Vagina (tissue), 2 donors: ENCODE data around the gene ROR2. TPM values are rescaled to one million over a fixed set of nuclear protein-coding genes. Genes with fewer than 3 reads are reported as not detected.

Experiments
- DNase-seq, 2 donors: peaks; one replicate each; pipeline ENCODE4 v3.0.0-alpha.2; 2017; ENCODE audit errors: extremely low spot score in 2 of 2
- H3K27ac ChIP-seq: fragments of 200-600 bp; sonication (generic); one replicate; pipeline ENCODE4 v1.5.1; 2019
- H3K27me3 ChIP-seq: fragments of 200-600 bp; sonication (generic); one replicate; pipeline ENCODE4 v1.5.1; 2019
- H3K36me3 ChIP-seq, 2 donors: fragments of 200-600 bp; sonication (generic); one replicate each; pipeline ENCODE4 v1.5.1; 2017 to 2019
- H3K4me1 ChIP-seq: fragments of 200-600 bp; sonication (generic); one replicate; pipeline ENCODE4 v1.5.1; 2019
- H3K4me3 ChIP-seq, 2 donors: fragments of 200-600 bp; sonication (generic); 1 replicate in 1 of 2; 2 replicates in 1 of 2; pipeline ENCODE4 v1.5.1; 2016 to 2019
- H3K9me3 ChIP-seq: fragments of 200-600 bp; sonication (generic); one replicate; pipeline ENCODE4 v1.5.1; 2019
- POLR2A ChIP-seq, 2 donors: fragments of 450-650 bp; IDR thresholded peaks; one replicate each; pipeline ENCODE4 v1.6.1; 2017; ENCODE audit warnings: antibody characterized with exemption in 2 of 2, mild to moderate bottlenecking in 2 of 2, moderate library complexity in 2 of 2
- POLR2AphosphoS5 ChIP-seq, 2 donors: sonication (generic); formaldehyde crosslinking; IDR thresholded peaks; one replicate each; pipeline ENCODE4 v1.9.0; 2017; ENCODE audit warnings: antibody characterized with exemption in 2 of 2, mild to moderate bottlenecking in 2 of 2, low read depth in 1 of 2; ENCODE audit not compliant: insufficient read depth in 1 of 2
- intact Hi-C: fragments of 100-400 bp; cut with DNase I; formaldehyde crosslinking; loops from one replicate; pipeline ENCODE4 v1.15.1; 2023
- total RNA-seq: library from RNA; depleted of rRNA; stranded (reverse); fragments of >200 nt; gene quantifications from one replicate; pipeline ENCODE4 v1.2.3, GENCODE V29; 2016
- TF ChIP-seq, protein P1 (sequence below), 3 experiments: fragments of 450-650 bp in 2 of 3; fragments of 200-600 bp in 1 of 3; sonication (generic) in 1 of 3; IDR thresholded peaks; one replicate each; pipeline ENCODE4 v1.5.1; 2017 to 2019; ENCODE audit warnings: antibody characterized with exemption in 3 of 3, mild to moderate bottlenecking in 2 of 3, moderate library complexity in 2 of 3

Gene ROR2
- total RNA-seq, 1 donor from 2014 or later, result 22.3 TPM

DNA sequence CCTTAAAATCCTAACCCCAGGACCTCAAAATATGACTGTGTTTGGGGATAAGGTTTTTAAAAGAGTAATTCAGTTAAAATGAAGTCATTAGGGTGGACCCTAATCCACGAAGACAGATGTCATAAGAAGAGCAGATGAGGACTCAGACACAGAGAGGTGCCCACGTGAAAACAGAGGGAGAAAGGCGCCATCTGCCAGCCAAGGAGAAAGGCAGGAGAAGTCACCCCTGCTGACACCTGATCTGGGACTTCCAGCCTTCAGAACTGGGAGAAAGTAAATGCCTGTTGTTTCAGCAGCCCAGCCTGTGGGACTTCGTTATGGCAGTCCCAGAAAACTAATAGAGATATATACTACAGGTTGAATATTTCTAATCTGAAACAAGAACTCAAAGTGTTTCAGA is 67.4 kb downstream of the ROR2 start:
- H3K36me3 ChIP-seq, result no peaks in the 10 kb centered on the region
- H3K27ac ChIP-seq, result no peak overlapping the region
- no peaks in the 10 kb centered on the region for H3K27me3 ChIP-seq
- no peak overlapping the region for H3K4me3 ChIP-seq
- TF ChIP-seq POLR2A (IDR thresholded peaks at IDR 0.05), result no peak
- TF ChIP-seq POLR2AphosphoS5 (IDR thresholded peaks at IDR 0.05; ENCODE audit: insufficient read depth in 1 of 2, low read depth in 1 of 2), result no peak
- TF ChIP-seq, protein P1, sequence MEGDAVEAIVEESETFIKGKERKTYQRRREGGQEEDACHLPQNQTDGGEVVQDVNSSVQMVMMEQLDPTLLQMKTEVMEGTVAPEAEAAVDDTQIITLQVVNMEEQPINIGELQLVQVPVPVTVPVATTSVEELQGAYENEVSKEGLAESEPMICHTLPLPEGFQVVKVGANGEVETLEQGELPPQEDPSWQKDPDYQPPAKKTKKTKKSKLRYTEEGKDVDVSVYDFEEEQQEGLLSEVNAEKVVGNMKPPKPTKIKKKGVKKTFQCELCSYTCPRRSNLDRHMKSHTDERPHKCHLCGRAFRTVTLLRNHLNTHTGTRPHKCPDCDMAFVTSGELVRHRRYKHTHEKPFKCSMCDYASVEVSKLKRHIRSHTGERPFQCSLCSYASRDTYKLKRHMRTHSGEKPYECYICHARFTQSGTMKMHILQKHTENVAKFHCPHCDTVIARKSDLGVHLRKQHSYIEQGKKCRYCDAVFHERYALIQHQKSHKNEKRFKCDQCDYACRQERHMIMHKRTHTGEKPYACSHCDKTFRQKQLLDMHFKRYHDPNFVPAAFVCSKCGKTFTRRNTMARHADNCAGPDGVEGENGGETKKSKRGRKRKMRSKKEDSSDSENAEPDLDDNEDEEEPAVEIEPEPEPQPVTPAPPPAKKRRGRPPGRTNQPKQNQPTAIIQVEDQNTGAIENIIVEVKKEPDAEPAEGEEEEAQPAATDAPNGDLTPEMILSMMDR (IDR thresholded peaks at IDR 0.05), result no peak
- DNase-seq, result no peak
- no peaks in the 10 kb centered on the region for H3K9me3 ChIP-seq
- intact Hi-C loops, result no loop called here
- H3K4me1 ChIP-seq, result peaks cover 22% of the 10 kb centered on the region

DNA sequence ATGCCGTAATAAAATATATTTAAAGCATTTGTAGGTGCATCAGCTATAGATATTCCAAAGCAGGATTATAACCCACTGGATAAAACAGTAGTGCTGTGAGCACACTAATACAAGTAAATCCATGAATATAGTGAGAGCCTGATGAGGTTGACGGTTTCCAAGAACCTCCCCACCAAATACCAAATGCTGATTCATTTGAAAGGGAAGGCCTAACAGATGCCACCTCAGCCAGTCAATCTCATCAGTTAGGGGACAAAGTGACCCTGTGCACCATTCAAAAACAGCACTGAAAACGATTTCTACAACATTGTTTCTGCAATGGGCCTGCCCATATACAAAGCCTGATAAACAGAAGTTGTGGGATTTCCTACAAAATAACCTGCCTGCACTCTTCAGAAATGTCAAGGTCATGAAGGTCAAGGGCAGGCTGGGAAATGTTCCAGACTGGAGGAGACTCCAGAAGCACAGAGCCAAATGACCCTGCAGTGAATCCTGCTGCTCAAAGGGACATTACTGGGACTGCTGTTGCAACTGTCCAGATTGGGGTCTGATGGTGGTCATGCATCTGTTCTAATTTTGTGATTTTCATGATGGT is 69.6 kb downstream of the ROR2 start:
- no peaks in the 10 kb centered on the region for H3K36me3 ChIP-seq
- DNase-seq, result no peak
- H3K4me3 ChIP-seq, result no peak overlapping the region
- intact Hi-C loops, result no loop called here
- peaks cover 1% of the 10 kb centered on the region for H3K4me1 ChIP-seq
- no peak overlapping the region for H3K27ac ChIP-seq
- H3K27me3 ChIP-seq, result no peaks in the 10 kb centered on the region
- TF ChIP-seq POLR2AphosphoS5 (IDR thresholded peaks at IDR 0.05; ENCODE audit: insufficient read depth in 1 of 2, low read depth in 1 of 2) (no peak), POLR2A (IDR thresholded peaks at IDR 0.05) (no peak)
- TF ChIP-seq, protein P1 (IDR thresholded peaks at IDR 0.05), result no peak
- no peaks in the 10 kb centered on the region for H3K9me3 ChIP-seq

DNA sequence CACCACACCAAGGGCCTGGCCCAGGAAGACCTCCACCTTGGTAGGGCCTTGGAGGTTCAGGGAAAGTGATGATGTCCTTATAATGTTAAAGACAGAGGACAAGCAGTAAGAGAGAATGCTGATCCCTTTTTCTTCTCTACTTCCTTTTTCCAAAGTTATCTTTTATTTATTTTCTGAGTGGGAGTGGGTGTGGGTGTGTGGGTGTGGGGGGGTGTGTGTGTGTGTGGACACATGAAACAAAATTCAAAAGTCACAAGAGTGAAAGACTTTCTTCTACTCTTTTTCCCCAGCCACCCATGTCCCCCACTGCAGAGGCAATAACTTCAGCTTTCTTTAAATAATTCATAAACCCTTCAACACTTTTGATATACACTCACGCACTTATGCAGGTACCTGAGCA is 70.8 kb downstream of the ROR2 start:
- Histone ChIP-seq H3K4me3 (no peak overlapping the region), H3K9me3 (no peaks in the 10 kb centered on the region), H3K4me1 (no peaks in the 10 kb centered on the region), H3K27ac (no peak overlapping the region), H3K27me3 (no peaks in the 10 kb centered on the region), H3K36me3 (no peaks in the 10 kb centered on the region)
- no peak for DNase-seq
- intact Hi-C loops, result no loop called here
- TF ChIP-seq POLR2A (IDR thresholded peaks at IDR 0.05) (no peak), POLR2AphosphoS5 (IDR thresholded peaks at IDR 0.05; ENCODE audit: insufficient read depth in 1 of 2, low read depth in 1 of 2) (no peak)
- TF ChIP-seq, protein P1 (IDR thresholded peaks at IDR 0.05), result no peak

DNA sequence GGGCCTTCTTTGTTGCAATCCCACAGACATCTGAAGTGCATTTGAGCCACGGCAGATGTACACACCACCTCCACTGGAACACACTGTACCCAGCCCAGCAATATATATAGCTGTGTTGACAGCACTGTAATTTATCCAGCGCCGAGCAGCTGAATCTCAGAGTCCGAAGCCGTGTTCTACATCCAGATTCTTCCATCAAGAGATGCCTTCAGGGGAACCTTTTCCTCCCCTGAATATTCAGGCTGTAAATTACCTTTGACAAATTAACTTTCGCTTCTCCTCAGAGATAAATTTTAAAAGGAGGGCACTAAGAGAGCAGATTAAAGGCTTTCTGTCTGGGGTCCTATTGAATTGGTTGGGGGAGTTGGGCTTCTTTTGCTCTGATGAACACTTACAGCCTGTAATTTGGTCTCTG is 76.4 kb downstream of the ROR2 start:
- no peak overlapping the region for H3K4me3 ChIP-seq
- TF ChIP-seq, protein P1 (IDR thresholded peaks at IDR 0.05), result no peak
- TF ChIP-seq POLR2A (IDR thresholded peaks at IDR 0.05), result no peak
- peak in 1 of 2 donors; percentile 35 for TF ChIP-seq POLR2AphosphoS5 (IDR thresholded peaks at IDR 0.05; ENCODE audit: insufficient read depth in 1 of 2, low read depth in 1 of 2)
- intact Hi-C loops, result no loop called here
- no peaks in the 10 kb centered on the region for H3K36me3 ChIP-seq
- H3K9me3 ChIP-seq, result no peaks in the 10 kb centered on the region
- peak overlapping the region; percentile 68 for H3K27ac ChIP-seq
- DNase-seq, result no peak
- H3K27me3 ChIP-seq, result no peaks in the 10 kb centered on the region
- no peaks in the 10 kb centered on the region for H3K4me1 ChIP-seq

DNA sequence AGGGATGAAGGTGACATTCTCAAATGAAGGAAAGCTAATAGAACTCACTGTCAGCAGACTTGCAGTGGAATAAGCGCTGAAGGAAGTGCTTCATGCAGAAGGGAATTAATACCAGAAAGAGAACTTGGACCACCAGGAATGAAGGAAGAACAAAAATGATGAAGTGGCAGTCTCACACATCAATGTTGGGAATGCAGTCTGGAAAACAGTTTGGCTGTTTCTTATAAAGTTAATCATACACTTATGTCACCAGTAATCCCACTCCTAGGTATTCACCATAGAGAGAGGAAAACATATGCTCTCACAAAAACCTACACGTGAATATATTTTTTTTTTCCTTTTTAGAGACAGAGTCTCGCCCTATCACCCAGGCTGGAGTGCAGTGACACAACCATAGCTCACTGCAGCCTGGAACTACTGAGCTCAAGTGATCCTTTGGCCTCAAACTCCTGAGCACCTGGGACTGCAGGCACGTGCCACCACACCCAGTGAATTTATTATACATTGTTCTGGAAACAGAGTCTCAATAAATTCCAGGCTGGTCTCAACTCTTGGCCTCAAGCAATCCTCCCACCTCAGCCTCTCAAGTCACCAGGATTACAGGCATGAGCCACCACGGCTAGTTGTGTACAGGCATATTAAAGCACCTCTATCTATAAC is 81.2 kb downstream of the ROR2 start:
- intact Hi-C loops, result no loop called here
- no peak overlapping the region for H3K27ac ChIP-seq
- H3K4me1 ChIP-seq, result peaks cover 9% of the 10 kb centered on the region

More for the DNA sequence above, 81.2 kb downstream of the ROR2 start:
- no peak for DNase-seq
- Histone ChIP-seq H3K36me3 (no peaks in the 10 kb centered on the region), H3K27me3 (no peaks in the 10 kb centered on the region), H3K9me3 (no peaks in the 10 kb centered on the region), H3K4me3 (no peak overlapping the region)
- TF ChIP-seq, protein P1 (IDR thresholded peaks at IDR 0.05), result no peak
- TF ChIP-seq POLR2A (IDR thresholded peaks at IDR 0.05), result no peak
- no peak for TF ChIP-seq POLR2AphosphoS5 (IDR thresholded peaks at IDR 0.05; ENCODE audit: insufficient read depth in 1 of 2, low read depth in 1 of 2)
